ELF-1 (cell line): Measurements from ENCODE around the gene CD34.

ENCODE experiments used
- DNase-seq: peaks from one replicate; pipeline ENCODE4 v3.0.0-alpha.2; 2016; ENCODE audit warnings: low read depth, low spot score

Gene CD34

DNA sequence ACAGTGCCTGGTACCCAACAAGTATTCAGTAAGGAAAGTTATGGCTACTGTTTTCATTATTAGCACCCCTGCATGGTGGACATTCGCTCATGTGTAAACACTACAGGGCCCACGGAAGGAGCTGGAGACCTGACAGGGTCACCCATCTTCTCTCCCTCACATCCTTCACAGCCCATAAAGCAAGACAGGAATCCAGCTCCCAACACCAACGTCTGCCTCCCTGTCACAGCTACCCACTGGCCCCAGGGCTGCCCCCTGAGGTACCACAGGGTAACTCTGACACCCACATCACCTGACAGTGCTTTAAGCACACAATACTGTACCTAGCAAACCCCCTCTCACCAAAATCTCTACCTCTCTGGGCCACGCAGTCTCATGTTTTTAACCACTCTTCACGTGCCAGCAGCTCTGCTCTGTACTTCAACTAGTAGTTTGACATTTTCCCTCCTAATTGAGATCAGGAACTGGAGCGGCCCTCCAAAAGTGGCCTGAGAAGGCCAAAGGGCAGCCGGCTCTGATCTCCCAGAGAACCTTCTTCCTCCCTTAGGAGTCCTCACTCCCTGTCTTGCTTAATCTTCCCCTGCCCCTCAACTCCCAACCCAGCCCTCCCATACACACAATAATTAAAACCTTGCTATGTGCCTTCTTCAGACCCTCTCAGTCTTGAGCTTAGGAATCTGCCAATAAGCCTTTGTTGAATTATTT, 76.8 kb downstream of the CD34 start:
- no peak for DNase-seq

- no peak for DNase-seq
Observed at GRCh38 chr1:207833381-207833780, 77.5 kb downstream of the CD34 start.

DNA sequence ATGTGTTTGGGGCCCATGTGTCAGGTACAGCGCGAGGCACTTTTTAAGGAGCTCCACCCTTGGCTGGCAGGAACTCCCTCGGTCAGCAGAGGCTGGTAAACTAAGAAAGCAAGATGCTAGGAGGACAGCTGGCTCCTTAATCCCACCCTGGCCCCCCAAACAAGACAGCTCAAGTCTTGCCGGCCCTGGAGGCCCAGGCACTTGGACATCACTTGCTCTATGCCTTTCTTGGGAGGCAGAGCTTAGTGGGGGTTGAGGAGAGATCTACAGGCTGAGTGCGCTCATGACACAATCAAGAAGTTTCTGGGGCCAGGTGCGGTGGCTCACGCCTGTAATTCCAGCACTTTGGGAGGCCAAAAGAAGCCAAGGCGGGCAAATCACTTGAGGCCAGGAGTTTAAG, 78.1 kb downstream of the CD34 start:
- DNase-seq = no peak

DNA sequence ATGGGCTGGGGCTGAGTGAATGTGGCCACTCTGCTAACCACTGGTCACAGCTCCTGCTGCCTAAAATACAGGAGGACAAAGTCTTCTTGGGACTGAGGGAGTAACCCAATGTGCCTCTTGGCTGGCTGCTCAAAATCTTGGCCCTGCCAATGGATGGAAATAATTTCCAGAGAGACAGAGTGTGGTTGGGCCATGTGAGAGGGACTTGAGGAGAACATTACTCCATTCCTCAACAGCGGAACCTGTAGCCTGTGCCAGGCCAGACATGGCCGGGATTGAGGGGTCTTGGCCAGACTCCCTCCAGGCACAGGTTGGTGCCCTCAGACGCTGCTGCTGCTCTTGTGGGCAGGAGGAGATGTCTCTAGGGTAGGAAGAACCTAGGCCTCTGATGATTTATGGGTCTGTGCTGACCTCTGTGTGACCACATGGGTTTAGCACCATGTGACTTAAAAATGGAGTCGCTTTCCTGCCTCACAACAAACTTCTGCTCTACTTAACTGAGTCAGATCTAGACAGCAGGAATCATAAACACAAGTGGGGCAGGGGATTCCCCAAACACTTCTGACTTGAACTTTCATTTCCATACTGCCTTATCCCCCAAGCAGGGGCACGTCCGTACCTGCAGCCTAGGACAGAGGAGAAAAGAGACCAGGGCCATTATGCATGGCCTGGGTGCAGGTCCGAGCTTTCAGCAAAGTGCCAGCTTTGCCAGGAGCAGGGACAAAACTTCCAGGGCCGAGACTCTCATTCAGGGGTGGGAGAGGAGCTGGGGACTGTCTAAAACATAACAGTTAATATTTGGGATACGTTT, 79.2 kb downstream of the CD34 start:
- DNase-seq = no peak
